Ishikawa (cell line): ENCODE results near the gene RAD51B.

Source experiments
- CEBPB ChIP-seq: IDR thresholded peaks from 2 replicates; pipeline ENCODE4 v1.6.1; 2012
- CREB1 ChIP-seq: IDR thresholded peaks from 2 replicates; pipeline ENCODE4 v1.6.1; 2012; ENCODE audit warnings: low read depth
- EGR1 ChIP-seq: IDR thresholded peaks from 2 replicates; pipeline ENCODE4 v1.6.1; 2012
- EP300 ChIP-seq: IDR thresholded peaks from 2 replicates; pipeline ENCODE4 v1.6.1; 2012; ENCODE audit warnings: borderline replicate concordance
- FOXM1 ChIP-seq: IDR thresholded peaks from 2 replicates; pipeline ENCODE4 v1.6.1; 2012; ENCODE audit warnings: low read depth, borderline replicate concordance
- MAX ChIP-seq: IDR thresholded peaks from 2 replicates; pipeline ENCODE4 v1.6.1; 2012
- NFIC ChIP-seq: IDR thresholded peaks from 2 replicates; pipeline ENCODE4 v1.6.1; 2012
- RAD21 ChIP-seq: IDR thresholded peaks from 2 replicates; pipeline ENCODE4 v1.6.1; 2012; ENCODE audit warnings: low read depth
- REST ChIP-seq: IDR thresholded peaks from 2 replicates; pipeline ENCODE4 v1.6.1; 2012; ENCODE audit warnings: low read depth, mild to moderate bottlenecking
- TAF1 ChIP-seq: IDR thresholded peaks from 2 replicates; pipeline ENCODE4 v1.6.1; 2012; ENCODE audit warnings: low read depth, mild to moderate bottlenecking
- TCF12 ChIP-seq: IDR thresholded peaks from 2 replicates; pipeline ENCODE4 v1.6.1; 2012; ENCODE audit warnings: low read depth
- TEAD4 ChIP-seq: IDR thresholded peaks from 2 replicates; pipeline ENCODE4 v1.6.1; 2012
- USF1 ChIP-seq: IDR thresholded peaks from 2 replicates; pipeline ENCODE4 v1.6.1; 2012
- YY1 ChIP-seq: IDR thresholded peaks from 2 replicates; pipeline ENCODE4 v1.6.1; 2012; ENCODE audit warnings: low read depth
- ZBTB7A ChIP-seq: IDR thresholded peaks from 2 replicates; pipeline ENCODE4 v1.6.1; 2012; ENCODE audit warnings: low read depth

Gene RAD51B

GRCh38 chr14:68173227-68173972, 353.8 kb downstream of the RAD51B start:
- TF ChIP-seq CREB1, result no peak

GRCh38 chr14:68174446-68174845, 354.9 kb downstream of the RAD51B start:
- TF ChIP-seq ZBTB7A, result no peak
- no peak for TF ChIP-seq RAD21
- TF ChIP-seq EGR1, result no peak
- no peak for TF ChIP-seq TEAD4
- TF ChIP-seq CREB1, result no peak
- no peak for TF ChIP-seq USF1
- no peak for TF ChIP-seq YY1
- TF ChIP-seq MAX, result no peak
- TF ChIP-seq REST, result no peak
- no peak for TF ChIP-seq TCF12

GRCh38 chr14:68176687-68177086, 357.1 kb downstream of the RAD51B start:
- TF ChIP-seq TAF1, result no peak
- no peak for TF ChIP-seq USF1
- no peak for TF ChIP-seq CREB1
- TF ChIP-seq FOXM1, result no peak
- no peak for TF ChIP-seq EP300
- no peak for TF ChIP-seq MAX
- TF ChIP-seq EGR1, result no peak
- no peak for TF ChIP-seq TEAD4

GRCh38 chr14:68177728-68178127, 358.1 kb downstream of the RAD51B start:
- TF ChIP-seq ZBTB7A, result no peak
- peak; percentile 49 for TF ChIP-seq NFIC

GRCh38 chr14:68178282-68178681, 358.7 kb downstream of the RAD51B start:
- TF ChIP-seq TAF1 (no peak), NFIC (no peak), CEBPB (no peak), USF1 (no peak), FOXM1 (no peak), CREB1 (no peak), TCF12 (no peak), YY1 (no peak), EP300 (no peak), TEAD4 (no peak), MAX (no peak), REST (no peak), EGR1 (no peak), ZBTB7A (no peak), RAD21 (no peak)

GRCh38 chr14:68181519-68182326, 362.1 kb downstream of the RAD51B start:
- TF ChIP-seq TEAD4, result no peak
- TF ChIP-seq REST, result no peak
- TF ChIP-seq EP300, result no peak
- TF ChIP-seq USF1, result no peak
- no peak for TF ChIP-seq CREB1
- TF ChIP-seq MAX, result no peak
- no peak for TF ChIP-seq TAF1
- no peak for TF ChIP-seq TCF12
- no peak for TF ChIP-seq FOXM1
